HG02981 (cell line): ENCODE results near the gene OLFM2.
"Not testable (repeated sequence)": the region's sequence is repeated elsewhere in the genome, so short reads cannot be mapped to it uniquely, and the experiment has no call there.

Experiments used
- ATAC-seq: cut with Tn5 transposase; IDR thresholded peaks from one replicate; pipeline ENCODE4 v1.9.1; 2021; ENCODE audit warnings: mild to moderate bottlenecking, moderate library complexity; ENCODE audit not compliant: unreplicated experiment

Gene OLFM2

GRCh38 chr19:9865732-9866501 lies 70.4 kb downstream of the OLFM2 start:
- ATAC-seq, result no peak

DNA sequence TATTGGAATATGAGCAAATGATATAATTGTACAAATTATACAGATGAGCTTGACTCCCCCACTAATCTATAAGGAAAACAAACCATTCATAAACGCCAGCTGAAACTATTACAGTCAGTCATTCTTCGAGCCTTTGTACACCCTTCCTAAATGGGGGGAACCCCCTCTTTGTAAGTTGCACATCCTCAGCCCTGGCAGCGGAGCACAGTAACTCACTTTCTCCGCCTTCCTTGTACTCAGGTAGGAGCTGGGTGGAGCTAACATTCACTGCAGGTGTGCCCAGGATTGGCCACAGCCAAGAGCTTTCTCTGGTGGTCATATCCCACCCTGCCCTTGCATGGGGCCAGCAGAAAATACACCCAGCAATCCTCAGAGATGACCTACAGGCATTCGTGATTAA lies 72.6 kb downstream of the OLFM2 start:
- no peak for ATAC-seq

DNA sequence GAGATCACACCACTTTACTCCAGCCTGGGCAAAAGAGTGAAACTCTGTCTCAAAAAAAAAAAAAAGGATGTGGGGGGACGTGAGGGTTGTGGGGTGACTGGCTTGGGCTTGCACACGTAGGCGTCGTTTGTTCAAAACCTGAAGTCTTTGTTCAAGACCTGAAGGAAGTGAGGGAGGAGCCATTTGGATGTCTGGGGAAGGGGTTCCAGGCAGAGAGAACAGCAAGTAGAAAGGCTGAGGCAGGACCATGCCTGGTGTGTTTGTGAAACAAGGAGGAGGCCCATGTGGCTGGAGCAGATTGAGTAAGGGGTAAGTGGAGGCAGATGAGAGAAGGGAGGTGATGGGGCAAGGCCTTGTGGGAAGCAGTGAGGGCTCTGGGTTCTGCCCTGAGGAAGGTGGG lies 73.4 kb downstream of the OLFM2 start:
- no peak for ATAC-seq

- no peak for ATAC-seq
Measured at GRCh38 chr19:9861503-9861902, 74.8 kb downstream of the OLFM2 start.

- ATAC-seq, result no peak
Measured at GRCh38 chr19:9860407-9860806, 75.9 kb downstream of the OLFM2 start.

- no peak for ATAC-seq
Measured at GRCh38 chr19:9858766-9859165, 77.5 kb downstream of the OLFM2 start.

- no peak for ATAC-seq
Measured at GRCh38 chr19:9857920-9858746, 78.2 kb downstream of the OLFM2 start.

- no peak for ATAC-seq
Measured at GRCh38 chr19:9857076-9857721, 79.1 kb downstream of the OLFM2 start.

- ATAC-seq, result no peak
Measured at GRCh38 chr19:9856609-9857008, 79.7 kb downstream of the OLFM2 start.

GRCh38 chr19:9854282-9854846 lies 82.0 kb downstream of the OLFM2 start:
- ATAC-seq, result no peak

DNA sequence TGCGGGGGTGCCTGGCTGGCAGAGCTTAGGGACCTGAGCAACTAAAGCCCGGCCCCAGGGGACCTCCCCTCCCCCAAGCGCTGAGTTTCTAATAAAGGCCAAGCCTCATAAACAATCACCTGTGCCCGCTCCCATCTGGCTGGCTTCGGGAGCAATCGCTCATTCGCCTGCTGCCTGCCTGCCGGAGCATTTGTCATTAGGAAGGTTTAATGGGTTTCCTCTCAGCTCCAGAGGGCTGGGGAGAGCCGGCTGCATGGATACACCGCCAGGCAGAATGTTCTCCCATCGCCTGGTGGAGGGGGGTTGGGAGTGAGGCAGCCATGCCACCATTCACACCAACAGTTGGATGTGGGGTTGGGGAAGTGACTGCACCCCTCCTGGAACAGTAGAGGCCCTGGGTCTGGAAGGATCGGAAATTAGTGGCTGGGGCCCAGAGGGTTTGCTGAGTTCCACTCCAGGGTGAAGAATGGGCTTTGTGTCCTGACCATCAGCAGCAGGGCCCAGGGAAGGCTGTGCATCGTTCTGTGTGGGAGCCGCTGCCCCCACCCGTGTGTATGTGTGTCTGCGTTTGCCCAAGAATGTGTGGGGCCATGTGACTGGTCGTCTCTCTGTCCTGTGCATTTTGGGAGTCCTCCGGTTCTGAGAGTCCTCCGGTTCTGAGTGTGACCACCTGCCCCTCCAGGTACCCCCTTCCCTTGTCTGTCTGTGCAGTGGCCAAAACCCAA lies 85.9 kb downstream of the OLFM2 start:
- ATAC-seq, result no peak

DNA sequence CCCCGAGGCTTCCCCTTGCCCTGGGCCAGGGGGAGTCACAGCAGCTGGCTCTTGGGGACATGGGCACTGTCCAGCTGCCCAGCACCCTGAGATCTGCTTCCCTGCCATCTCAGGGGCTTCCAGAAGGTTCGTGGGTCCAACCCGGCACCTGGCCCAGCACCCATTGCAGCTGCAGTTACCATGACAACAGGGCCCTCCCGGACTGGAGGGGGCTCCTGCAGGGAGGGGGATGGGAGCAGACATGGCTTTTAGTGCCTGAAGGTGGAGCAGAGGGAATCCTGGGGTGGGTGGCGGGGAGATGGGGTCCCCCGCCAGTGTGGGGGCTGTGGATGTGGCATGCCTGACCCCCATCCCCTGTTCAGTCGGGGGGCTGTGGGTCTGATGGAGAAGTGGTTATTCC lies 86.5 kb downstream of the OLFM2 start:
- ATAC-seq, result no peak

DNA sequence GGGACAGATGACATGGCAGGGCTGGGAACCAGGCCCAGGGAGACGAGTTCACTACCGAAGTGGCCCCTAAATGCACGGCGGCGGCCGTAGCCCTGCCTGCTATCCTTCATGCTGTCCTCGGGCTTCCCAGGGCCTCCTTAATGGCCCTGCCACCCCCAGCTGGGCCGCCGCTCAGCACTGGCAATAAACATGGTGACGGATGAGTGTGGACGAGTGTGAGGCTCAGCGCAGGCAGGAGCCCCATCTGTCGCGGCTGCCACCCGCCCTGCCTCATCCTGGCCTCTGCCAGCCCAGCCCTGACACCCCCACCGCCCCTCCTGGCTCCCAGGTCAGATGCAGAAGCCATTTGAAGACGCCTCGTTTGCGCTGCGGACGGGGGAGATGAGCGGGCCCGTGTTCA lies 87.6 kb downstream of the OLFM2 start:
- no peak for ATAC-seq

GRCh38 chr19:9848060-9848459 lies 88.3 kb downstream of the OLFM2 start:
- no peak for ATAC-seq

GRCh38 chr19:9847087-9847671 lies 89.1 kb downstream of the OLFM2 start:
- ATAC-seq, result no peak

GRCh38 chr19:9843626-9844273 lies 92.6 kb downstream of the OLFM2 start:
- ATAC-seq, result not testable (repeated sequence)

DNA sequence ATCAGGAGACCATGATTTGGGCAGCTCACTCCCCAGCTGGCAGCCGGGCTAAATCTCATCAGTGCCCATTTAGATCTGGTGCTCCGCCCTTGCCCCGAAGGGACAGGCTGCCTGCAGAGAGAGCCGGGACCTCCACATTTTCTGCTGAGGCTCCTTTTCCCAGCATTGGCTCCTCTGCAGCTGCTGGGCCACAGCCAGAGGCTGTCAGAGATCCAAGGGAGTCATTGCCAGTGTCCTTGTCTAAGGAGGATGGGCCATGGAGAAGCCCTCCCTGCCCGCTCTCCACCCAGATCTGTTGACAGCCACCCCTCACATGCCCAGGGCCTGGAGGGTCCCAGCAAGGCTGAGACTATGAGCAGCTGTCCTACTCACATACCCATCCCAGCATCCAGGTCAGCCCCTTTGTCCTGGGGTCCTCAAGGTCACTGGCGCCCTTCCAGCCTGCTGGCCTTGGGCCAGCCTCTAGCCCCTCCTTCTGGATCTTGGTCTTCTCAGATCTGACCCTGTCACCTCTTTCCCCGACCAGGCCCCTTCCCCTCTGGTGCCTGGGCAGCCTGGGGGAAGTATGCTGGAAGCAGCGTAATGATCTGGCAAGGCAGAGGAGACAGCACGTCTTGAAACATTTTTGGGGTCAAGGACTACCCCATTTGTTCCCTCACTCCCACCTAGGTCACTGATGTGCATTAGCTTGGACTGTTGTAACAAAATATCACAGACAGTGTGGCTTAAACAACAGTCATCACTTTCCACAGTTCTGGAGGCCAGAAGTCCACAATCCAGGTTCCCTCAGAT lies 93.3 kb downstream of the OLFM2 start:
- ATAC-seq, result no peak

DNA sequence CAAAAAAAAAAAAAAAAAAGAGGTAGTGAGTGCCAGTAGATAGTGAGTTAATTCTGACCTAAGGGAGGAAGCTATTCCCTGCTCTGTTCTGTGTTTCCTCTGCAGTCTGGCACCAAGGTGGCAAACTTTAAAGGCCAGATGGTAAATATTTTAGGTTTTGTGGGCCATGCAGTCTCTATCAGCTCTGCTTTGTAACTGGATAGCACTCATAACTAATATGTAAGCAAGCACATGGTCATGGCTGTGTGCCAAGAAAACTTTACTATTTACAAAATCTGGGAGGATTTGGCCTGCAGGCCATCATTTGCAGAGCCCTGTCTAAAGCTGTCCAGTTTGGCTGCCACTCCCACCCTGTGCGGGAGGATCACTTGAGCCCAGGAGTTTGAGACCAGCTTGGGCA lies 96.9 kb downstream of the OLFM2 start:
- no peak for ATAC-seq

DNA sequence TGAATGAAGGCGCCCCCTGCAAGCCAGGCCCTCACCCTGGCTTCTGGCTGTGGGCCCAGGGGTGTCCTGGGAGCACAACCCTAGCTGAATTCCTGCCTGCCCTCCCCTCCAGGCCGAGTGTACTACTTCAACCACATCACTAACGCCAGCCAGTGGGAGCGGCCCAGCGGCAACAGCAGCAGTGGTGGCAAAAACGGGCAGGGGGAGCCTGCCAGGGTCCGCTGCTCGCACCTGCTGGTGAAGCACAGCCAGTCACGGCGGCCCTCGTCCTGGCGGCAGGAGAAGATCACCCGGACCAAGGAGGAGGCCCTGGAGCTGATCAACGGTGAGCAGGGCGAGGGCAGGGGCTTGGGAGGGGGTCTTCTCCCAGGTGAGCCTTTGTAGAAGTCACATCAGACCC lies 98.0 kb downstream of the OLFM2 start:
- no peak for ATAC-seq
